GM19324 (cell line): ENCODE results near the gene GPN1.
"Not testable (repeated sequence)": the region's sequence is repeated elsewhere in the genome, so short reads cannot be mapped to it uniquely, and the experiment has no call there.

Experiments
- ATAC-seq: cut with Tn5 transposase; IDR thresholded peaks from one replicate; pipeline ENCODE4 v1.9.1; 2021; ENCODE audit warnings: mild to moderate bottlenecking, moderate library complexity; ENCODE audit not compliant: unreplicated experiment, low FRiP score

Gene GPN1

DNA sequence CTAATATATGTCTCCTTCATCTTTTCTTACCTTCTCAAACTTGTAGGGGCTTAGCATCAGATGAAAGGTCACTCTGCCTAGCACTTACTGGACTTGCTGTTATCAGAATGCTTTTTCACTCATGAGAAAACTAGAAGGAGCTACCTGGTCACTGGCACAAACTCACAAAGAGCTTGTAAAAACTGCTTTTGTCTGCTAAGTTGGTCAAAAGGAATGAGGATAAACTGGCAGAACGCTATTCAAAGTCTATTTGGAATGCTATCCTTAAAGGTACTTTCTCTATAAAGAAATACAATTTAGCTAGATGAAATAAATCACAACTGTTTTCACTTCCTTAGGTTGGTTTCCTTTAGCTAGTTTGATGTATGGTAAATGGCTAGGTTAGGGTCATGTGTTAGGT is 2.5 kb upstream of the GPN1 start:
- ATAC-seq, result not testable (repeated sequence)

GRCh38 chr2:27626921-27627320 is 1.9 kb upstream of the GPN1 start:
- not testable (repeated sequence) for ATAC-seq

- ATAC-seq, result peak; percentile 19
Observed at GRCh38 chr2:27627963-27628766, 685 bp upstream of the GPN1 start.

- not testable (repeated sequence) for ATAC-seq
Observed at GRCh38 chr2:27630257-27630656, 1.4 kb downstream of the GPN1 start.

GRCh38 chr2:27634291-27634690 is 5.4 kb downstream of the GPN1 start:
- ATAC-seq, result no peak

GRCh38 chr2:27636766-27637165 is 7.9 kb downstream of the GPN1 start:
- ATAC-seq, result no peak

- no peak for ATAC-seq
Observed at GRCh38 chr2:27638037-27638637, 9.3 kb downstream of the GPN1 start.

- ATAC-seq, result no peak
Observed at GRCh38 chr2:27638709-27639108, 9.9 kb downstream of the GPN1 start.

GRCh38 chr2:27640722-27641245 is 11.9 kb downstream of the GPN1 start:
- no peak for ATAC-seq

DNA sequence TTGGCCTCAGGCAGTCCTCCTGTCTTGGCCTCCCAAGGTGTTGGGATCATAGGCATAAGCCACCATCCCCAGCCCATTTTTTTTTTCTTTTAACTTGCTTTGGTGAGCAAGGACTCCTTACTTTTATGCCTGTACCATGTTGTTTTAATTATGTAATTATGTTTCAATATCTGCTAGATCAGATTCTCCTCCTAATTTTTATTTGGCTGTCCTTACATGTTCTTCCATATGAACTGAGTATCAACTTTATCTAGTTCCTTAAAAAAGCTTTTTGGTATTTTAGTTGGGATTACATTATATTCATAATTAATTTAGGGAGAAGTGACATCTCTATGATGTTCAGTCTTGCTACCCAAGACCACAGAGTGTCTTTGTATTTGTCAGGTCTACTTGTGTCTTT is 16.3 kb downstream of the GPN1 start:
- no peak for ATAC-seq

- ATAC-seq, result no peak
Observed at GRCh38 chr2:27647289-27647688, 18.4 kb downstream of the GPN1 start.

DNA sequence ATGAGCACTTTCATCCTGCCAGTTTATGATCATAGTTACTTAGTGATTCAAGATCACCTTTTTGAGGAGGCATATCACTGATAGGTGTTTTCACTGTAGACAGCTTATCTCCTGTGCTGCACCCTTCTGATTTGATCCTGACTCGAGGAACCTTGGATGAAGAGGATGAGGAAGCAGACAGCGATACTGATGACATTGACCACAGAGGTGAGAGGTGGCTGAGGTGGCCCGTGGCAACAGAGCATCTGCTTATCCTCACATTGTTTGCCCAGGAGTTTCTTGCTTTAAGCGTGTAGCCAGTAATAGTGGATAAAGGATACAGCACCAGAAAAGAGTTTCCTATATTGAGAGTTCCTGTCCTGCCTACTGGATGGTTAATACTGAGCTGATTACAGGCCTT is 18.9 kb downstream of the GPN1 start:
- no peak for ATAC-seq

- no peak for ATAC-seq
Observed at GRCh38 chr2:27651056-27651455, 22.2 kb downstream of the GPN1 start.

- no peak for ATAC-seq
Observed at GRCh38 chr2:27652341-27652740, 23.5 kb downstream of the GPN1 start.

DNA sequence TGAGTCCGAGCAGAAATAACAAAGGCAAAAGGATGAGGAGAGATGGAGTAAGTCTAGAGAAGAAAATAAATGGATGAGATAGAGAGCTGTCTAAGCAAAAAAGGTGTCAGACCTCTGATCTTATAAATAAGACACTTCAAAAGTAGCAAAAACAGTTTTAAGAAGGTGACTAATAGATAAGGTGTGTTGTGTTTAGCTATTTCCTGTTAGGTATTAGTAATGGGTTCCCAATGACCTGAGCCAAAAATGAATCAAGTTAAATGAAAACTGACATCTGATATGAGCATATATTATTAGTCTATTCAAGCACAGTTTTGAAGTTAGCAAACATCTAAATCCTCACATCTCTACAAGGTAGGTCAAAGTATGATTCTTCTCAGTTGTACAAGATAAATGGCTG is 23.9 kb downstream of the GPN1 start:
- no peak for ATAC-seq

- no peak for ATAC-seq
Observed at GRCh38 chr2:27653397-27653796, 24.5 kb downstream of the GPN1 start.

GRCh38 chr2:27655155-27655951 is 26.5 kb downstream of the GPN1 start:
- no peak for ATAC-seq

- no peak for ATAC-seq
Observed at GRCh38 chr2:27661371-27661770, 32.5 kb downstream of the GPN1 start.

DNA sequence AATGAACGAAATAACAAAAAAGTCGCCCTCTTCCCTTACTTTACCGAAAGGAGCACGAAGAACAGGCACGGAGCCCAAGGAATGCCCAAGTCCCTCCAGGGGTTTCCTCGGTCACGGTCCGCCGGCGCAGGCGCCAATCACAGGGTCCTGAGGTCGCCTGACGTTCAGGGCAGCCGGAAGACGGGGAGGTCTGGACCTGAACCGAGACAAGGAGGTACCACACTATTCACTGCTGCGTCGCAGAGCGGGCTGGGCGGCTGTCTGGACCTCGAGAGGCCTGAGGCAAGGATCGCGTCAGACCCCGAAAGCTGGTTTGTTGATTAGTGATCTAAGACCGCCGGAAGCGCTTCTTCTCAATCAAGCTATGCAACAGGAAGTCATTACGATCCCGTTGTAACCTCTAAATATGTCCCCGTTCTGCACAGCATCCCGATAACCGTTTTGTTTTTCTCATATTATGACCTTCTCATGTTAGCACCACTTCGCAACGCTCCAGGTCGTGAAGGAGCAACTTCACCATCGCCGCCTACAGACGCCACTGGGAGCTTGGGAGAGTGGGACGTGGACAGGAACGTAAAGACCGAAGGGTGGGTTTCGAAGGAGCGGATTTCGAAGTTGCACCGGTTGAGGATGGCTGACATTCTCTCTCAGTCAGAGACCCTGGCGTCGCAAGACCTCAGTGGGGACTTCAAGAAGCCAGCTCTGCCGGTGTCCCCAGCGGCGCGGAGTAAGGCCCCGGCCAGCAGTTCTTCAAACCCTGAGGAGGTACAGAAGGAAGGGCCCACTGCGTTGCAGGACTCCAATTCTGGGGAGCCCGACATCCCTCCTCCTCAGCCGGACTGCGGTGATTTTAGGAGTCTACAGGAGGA is 34.7 kb downstream of the GPN1 start, which contains the start of the genes SLC4A1AP and SUPT7L:
SLC4A1AP (plus strand) TSS at position 605 of the 869 bp plus-strand sequence; CDS start at position 631, 26 bp downstream.
SUPT7L (minus strand) TSS at position 330 of the 869 bp plus-strand sequence. CDS start 1,422 bp downstream, outside the sequence.
- peak; percentile 68 for ATAC-seq

GRCh38 chr2:27664154-27664574 is 35.3 kb downstream of the GPN1 start:
- no peak for ATAC-seq
